ENCODE measurements around the gene CCL28. TPM values are rescaled to one million over a fixed set of nuclear protein-coding genes. Genes with fewer than 3 reads are reported as not detected.

CCL28 gene
- total RNA-seq, 1 experiment from 2014 or later = 1.4 TPM

GRCh38 chr5:43348861-43349363 lies 63.3 kb downstream of the CCL28 start (continued):
- TF ChIP-seq ARID4B (CRISPR knock-in tag; IDR thresholded peaks at IDR 0.05; ENCODE audit: borderline replicate concordance) (no peak), ZNF317 (CRISPR knock-in tag; IDR thresholded peaks at IDR 0.05; ENCODE audit: borderline replicate concordance, low read depth) (no peak), AFF4 (CRISPR knock-in tag; IDR thresholded peaks at IDR 0.05; ENCODE audit: borderline replicate concordance) (no peak), TEAD1 (CRISPR knock-in tag; IDR thresholded peaks at IDR 0.05) (no peak)

GRCh38 chr5:43348207-43348606 lies 64.0 kb downstream of the CCL28 start:
- H3K27me3 Mint-ChIP-seq (ENCODE audit: low read depth) = peaks cover 11% of the 10 kb centered on the region
- ChIA-PET CTCF (interaction anchor here (0.7 kb wide), 1 partner anchor 206 kb away, joined by 3 read pairs; no protein-coding TSS in a partner anchor), POLR2A (no interaction called here)
- no peaks in the 10 kb centered on the region for H3K36me3 Mint-ChIP-seq
- H3K4me3 Mint-ChIP-seq = no peak overlapping the region
- no peak overlapping the region for H3K27ac Mint-ChIP-seq
- no peak for ATAC-seq
- H3K4me1 Mint-ChIP-seq = no peaks in the 10 kb centered on the region
- H3K9me3 Mint-ChIP-seq = peaks cover 17% of the 10 kb centered on the region
- no peak for DNase-seq (ENCODE audit: low spot score)
- no peak for TF ChIP-seq CTCF (IDR thresholded peaks at IDR 0.05)
- no peak for TF ChIP-seq ZNF532 (CRISPR knock-in tag; IDR thresholded peaks at IDR 0.05; ENCODE audit: borderline replicate concordance)
- no peak for TF ChIP-seq ARID4B (CRISPR knock-in tag; IDR thresholded peaks at IDR 0.05; ENCODE audit: borderline replicate concordance)
- TF ChIP-seq HMGA2 (CRISPR knock-in tag; IDR thresholded peaks at IDR 0.05) = no peak
- no peak for TF ChIP-seq ZBTB21 (CRISPR knock-in tag; IDR thresholded peaks at IDR 0.05; ENCODE audit: borderline replicate concordance)
- no peak for TF ChIP-seq ETV6 (CRISPR knock-in tag; IDR thresholded peaks at IDR 0.05)
- no peak for TF ChIP-seq ZNF281 (CRISPR knock-in tag; IDR thresholded peaks at IDR 0.05)
- no peak for TF ChIP-seq PRRX2 (CRISPR knock-in tag; IDR thresholded peaks at IDR 0.05)
- TF ChIP-seq NFYB (CRISPR knock-in tag; conservative IDR thresholded peaks at IDR 0.05; ENCODE audit: low read depth) = no peak

Measured in WTC11 (cell line).